NCI-H2107 (cell line): Measurements from ENCODE around the gene MAP3K13.

Experiments
- DNase-seq: peaks from one replicate; lab custom pipeline; 2025; lab: John Stamatoyannopoulos, UW

Gene MAP3K13

DNA sequence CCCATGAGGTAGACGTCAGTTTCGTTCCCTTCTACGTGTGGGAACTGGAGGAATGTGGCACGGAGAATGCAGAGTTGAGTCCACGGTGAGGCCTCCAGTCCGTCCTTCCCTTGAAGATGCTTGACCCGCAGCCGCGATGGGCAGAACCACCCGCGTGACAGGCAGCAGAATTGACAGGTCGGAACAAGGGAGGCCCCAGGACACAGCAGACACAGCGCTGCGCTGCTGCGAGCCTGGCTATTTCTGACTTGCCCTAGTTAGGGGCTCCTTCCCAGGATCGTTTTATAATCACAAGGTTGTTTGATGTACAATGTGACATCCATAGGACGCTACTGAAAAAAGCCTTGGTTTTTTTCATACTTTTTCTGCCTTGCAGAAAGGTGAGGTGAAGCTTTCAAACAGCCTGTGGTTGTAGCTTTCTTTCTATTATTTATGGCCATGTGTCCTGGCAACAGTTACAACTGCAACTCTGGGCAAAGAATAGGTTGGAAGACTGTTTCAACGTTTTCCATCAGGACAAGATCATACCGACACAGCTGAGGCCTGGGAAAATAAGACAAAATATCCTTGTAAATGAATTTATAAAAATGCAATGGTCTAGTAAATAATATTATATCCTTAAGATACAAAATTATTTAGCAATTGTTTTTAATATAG, 145.5 kb downstream of the MAP3K13 start:
- no peak for DNase-seq

DNA sequence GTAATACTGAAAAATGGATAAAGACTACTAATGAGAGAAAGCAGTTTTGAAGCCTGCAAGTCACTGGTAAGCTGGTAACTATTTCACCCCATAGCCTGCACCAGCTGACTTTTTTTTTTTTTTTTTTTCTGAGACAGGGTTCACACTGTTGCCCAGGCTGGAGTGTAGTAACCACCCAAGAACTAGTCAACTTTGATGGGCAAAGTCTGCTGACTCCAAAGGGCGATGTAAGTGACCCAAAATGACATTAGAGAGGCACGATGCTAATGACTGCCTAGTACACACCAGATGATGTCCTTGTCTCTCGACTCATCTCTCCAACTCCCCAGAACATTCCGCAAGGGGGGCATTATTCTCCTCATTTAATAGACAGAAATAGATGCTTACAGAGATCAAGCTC, 148.8 kb downstream of the MAP3K13 start:
- DNase-seq = no peak

GRCh38 chr3:185517387-185518130, 154.6 kb downstream of the MAP3K13 start:
- DNase-seq = no peak

DNA sequence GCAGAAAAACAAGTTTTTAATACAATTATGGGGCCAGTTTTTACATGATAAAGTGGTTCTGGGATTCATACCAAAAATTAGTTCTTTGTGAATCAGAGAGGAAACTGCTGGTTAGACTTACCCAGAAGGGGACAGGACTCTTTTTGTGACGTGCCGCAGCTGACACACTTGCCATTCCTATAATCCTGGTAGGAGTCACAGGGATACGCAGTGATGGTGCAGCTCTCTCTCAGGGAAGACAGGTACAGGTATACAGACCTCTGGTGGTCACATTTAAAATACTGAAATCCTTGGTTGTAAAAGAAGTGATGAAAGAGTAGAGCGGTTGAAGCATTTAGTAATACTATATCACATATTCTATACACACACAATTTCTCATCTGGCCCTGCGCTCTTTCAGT, 156.1 kb downstream of the MAP3K13 start:
- no peak for DNase-seq

GRCh38 chr3:185521349-185522138, 158.6 kb downstream of the MAP3K13 start:
- DNase-seq = no peak

- DNase-seq = no peak
These were observed 163.5 kb downstream of the MAP3K13 start for GRCh38 chr3:185526349-185526951.

GRCh38 chr3:185527364-185527763, 164.4 kb downstream of the MAP3K13 start:
- DNase-seq = no peak

- DNase-seq = no peak
These were observed 165.6 kb downstream of the MAP3K13 start for GRCh38 chr3:185528532-185528931.

GRCh38 chr3:185530856-185531255, 167.9 kb downstream of the MAP3K13 start:
- no peak for DNase-seq

DNA sequence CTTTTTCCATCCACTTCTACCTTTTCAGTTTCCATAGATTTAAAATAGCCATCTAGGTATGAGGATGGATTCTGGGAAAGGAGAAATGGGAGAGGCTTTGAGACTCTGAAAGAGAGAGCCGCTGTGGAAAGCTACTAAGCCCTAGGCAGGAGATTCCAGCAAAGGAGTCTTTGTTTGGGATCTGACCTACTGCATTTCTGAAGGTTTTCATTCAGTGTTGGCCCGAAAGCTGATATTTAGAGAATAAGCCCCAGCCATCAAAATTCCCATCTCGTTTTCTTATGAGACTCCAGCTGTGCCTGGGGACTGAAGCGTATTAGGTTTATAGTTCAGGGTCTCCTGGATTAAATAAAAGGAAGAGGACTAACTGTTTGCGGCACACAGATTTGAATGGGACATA, 170.0 kb downstream of the MAP3K13 start:
- DNase-seq = no peak

DNA sequence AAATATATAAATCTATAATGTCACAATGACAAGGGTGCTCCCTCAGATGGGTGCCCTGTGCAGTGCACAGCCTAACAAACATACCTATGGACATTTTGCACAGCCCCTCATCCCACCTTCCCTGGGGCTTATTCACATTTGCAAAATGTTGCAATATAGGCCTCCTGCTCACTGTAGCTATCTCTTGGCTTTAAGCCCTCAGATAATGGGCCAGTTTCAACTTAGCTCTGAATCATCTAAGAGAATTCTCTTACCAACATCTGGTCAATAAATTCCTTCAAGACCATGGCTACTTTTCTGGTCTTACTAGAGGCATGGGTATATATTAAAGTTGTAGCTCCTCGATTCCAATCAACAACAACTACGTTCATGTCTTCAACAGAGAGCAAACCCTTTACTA, 171.6 kb downstream of the MAP3K13 start:
- no peak for DNase-seq

- no peak for DNase-seq
These were observed 174.5 kb downstream of the MAP3K13 start for GRCh38 chr3:185537369-185537970.
